Mucosa of stomach (tissue), 1 donor: ENCODE results near the gene MXD1.

Experiments
- H3K27me3 ChIP-seq: one replicate; pipeline ENCODE4 v1.7.0; 2013; ENCODE audit warnings: mild to moderate bottlenecking, low read length; ENCODE audit not compliant: control insufficient read depth, insufficient read depth
- H3K36me3 ChIP-seq: one replicate; pipeline ENCODE4 v1.7.0; 2013; ENCODE audit warnings: low read length; ENCODE audit not compliant: control insufficient read depth, insufficient read depth
- H3K4me1 ChIP-seq: one replicate; pipeline ENCODE4 v1.7.0; 2013; ENCODE audit warnings: mild to moderate bottlenecking, low read length; ENCODE audit not compliant: control insufficient read depth, insufficient read depth
- H3K4me3 ChIP-seq: one replicate; pipeline ENCODE4 v1.7.0; 2013; ENCODE audit warnings: low read length
- H3K9ac ChIP-seq: one replicate; pipeline ENCODE4 v1.7.0; 2013; ENCODE audit warnings: mild to moderate bottlenecking, low read length, moderate library complexity
- H3K9me3 ChIP-seq: one replicate; pipeline ENCODE4 v1.7.0; 2013; ENCODE audit warnings: mild to moderate bottlenecking, low read length, moderate library complexity; ENCODE audit not compliant: control insufficient read depth
- donor health status: Pancreatic carcinoma.

Gene MXD1

DNA sequence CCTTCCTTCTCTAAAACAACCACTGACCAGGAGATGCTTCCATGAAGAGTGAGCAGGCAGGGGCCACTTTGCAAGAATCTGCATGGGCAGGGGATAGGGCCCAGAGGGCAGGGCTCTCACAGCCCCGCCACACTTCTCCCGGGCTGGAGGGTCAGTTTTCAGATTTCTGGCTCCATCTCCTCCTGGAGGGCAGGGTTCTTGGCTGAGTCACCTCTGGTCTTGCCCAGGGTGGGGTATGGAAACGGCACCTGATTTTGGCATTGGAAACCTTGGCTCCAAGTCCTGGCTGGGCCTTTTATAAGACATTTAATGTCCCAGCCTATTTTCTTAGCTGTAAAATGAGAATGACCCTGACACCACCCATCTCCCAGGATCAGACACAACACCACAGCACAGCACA is 74.1 kb downstream of the MXD1 start:
- Histone ChIP-seq H3K9me3 (no peaks in the 10 kb centered on the region), H3K36me3 (no peaks in the 10 kb centered on the region), H3K27me3 (no peaks in the 10 kb centered on the region), H3K4me3 (no peak overlapping the region), H3K9ac (no peak overlapping the region), H3K4me1 (peaks cover 14% of the 10 kb centered on the region)

DNA sequence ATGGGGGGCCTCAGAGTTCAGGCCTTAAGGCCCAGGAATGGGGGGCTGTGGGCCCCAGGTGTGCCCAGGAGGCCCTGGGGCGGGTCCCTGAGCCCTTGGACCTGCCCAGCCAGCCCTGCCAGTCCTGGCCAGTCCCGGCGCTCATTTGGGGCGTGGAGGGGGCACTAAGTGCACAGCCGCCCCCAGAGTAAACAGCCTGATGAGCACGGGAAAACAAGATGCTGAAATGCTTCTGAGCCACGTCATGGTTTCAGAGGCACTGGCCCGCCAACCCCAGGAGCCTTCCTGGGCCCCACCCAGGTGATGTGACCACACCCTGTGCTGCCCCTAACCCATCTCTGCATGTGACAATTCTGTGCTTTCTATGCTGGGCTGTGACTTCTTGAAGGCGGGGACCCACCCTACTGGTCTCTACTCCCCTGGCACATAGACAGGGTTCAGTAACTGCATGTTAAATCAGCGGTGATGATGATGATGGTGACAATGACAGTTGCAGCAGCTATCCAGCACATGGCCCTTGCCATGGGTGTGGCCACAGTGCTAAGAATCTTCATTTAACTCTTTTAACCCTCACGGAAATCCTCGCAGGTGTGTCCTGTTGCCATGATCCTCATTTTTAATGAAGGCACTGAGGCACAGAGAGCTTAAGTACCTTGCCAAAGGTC is 74.7 kb downstream of the MXD1 start:
- Histone ChIP-seq H3K4me3 (no peak overlapping the region), H3K36me3 (no peaks in the 10 kb centered on the region), H3K9me3 (no peaks in the 10 kb centered on the region), H3K4me1 (peaks cover 14% of the 10 kb centered on the region), H3K27me3 (no peaks in the 10 kb centered on the region), H3K9ac (peak overlapping the region; percentile 35)
